Hepatocyte (in vitro differentiated cells): Measurements from ENCODE around the gene RNF20. TPM values are rescaled to one million over a fixed set of nuclear protein-coding genes. Genes with fewer than 3 reads are reported as not detected.

ENCODE experiments used
- DNase-seq: peaks from one replicate; pipeline ENCODE4 v3.0.0-alpha.2; 2016; ENCODE audit warnings: low spot score
- H2AFZ ChIP-seq: fragments of 200-600 bp; sonication (generic); 2 replicates; pipeline ENCODE4 v1.6.0; 2016; ENCODE audit warnings: antibody characterized with exemption, mild to moderate bottlenecking
- H3K27ac ChIP-seq: fragments of 200-600 bp; sonication (generic); 2 replicates; pipeline ENCODE4 v1.5.1; 2016; ENCODE audit warnings: mild to moderate bottlenecking
- H3K27me3 ChIP-seq: fragments of 200-600 bp; sonication (generic); 2 replicates; pipeline ENCODE4 v1.6.1; 2016
- H3K36me3 ChIP-seq: fragments of 200-600 bp; sonication (generic); replicated peaks from 2 replicates; pipeline ENCODE4 v1.5.1; 2016; ENCODE audit warnings: low read depth; ENCODE audit not compliant: insufficient read depth
- H3K4me1 ChIP-seq: fragments of 200-600 bp; sonication (generic); 2 replicates; pipeline ENCODE4 v1.5.1; 2016; ENCODE audit warnings: mild to moderate bottlenecking, moderate library complexity; ENCODE audit not compliant: insufficient read depth
- H3K4me2 ChIP-seq: fragments of 200-600 bp; sonication (generic); 2 replicates; pipeline ENCODE4 v1.6.0; 2016
- H3K4me3 ChIP-seq: fragments of 200-600 bp; sonication (generic); 2 replicates; pipeline ENCODE4 v1.5.1; 2016; ENCODE audit warnings: mild to moderate bottlenecking
- H3K79me2 ChIP-seq: fragments of 200-600 bp; sonication (generic); 2 replicates; pipeline ENCODE4 v1.6.0; 2017; ENCODE audit warnings: mild to moderate bottlenecking
- H3K9me2 ChIP-seq: fragments of 200-600 bp; sonication (generic); replicated peaks from 2 replicates; pipeline ENCODE4 v1.6.0; 2017; ENCODE audit warnings: mild to moderate bottlenecking; ENCODE audit not compliant: insufficient read depth
- H3K9me3 ChIP-seq: fragments of 200-600 bp; sonication (generic); 2 replicates; pipeline ENCODE4 v1.5.1; 2016; ENCODE audit warnings: low read depth, mild to moderate bottlenecking
- H4K20me1 ChIP-seq: fragments of 200-600 bp; sonication (generic); 2 replicates; pipeline ENCODE4 v1.6.0; 2016; ENCODE audit warnings: mild to moderate bottlenecking; ENCODE audit not compliant: insufficient read depth, poor library complexity, severe bottlenecking
- CTCF ChIP-seq: fragments of 200-600 bp; sonication (generic); IDR thresholded peaks from 2 replicates; pipeline ENCODE4 v1.5.1; 2016; ENCODE audit warnings: antibody characterized with exemption, mild to moderate bottlenecking; ENCODE audit not compliant: poor library complexity
- EZH2 ChIP-seq: fragments of 200-600 bp; sonication (generic); IDR thresholded peaks from 2 replicates; pipeline ENCODE4 v1.6.1; 2016; ENCODE audit warnings: antibody characterized with exemption, mild to moderate bottlenecking, borderline replicate concordance
- EZH2phosphoT487 ChIP-seq: fragments of 200-600 bp; sonication (generic); IDR thresholded peaks from one replicate; pipeline ENCODE4 v1.6.1; 2018; ENCODE audit warnings: antibody characterized with exemption, mild to moderate bottlenecking, low read depth, moderate library complexity; ENCODE audit not compliant: unreplicated experiment, severe bottlenecking
- WGBS: methylation state at CpG from one replicate; pipeline ENCODE4 v1.1.6; 2016; ENCODE audit warnings: low lambda C conversion rate; ENCODE audit errors: missing lambda C conversion rate; 5-methylcytosine and 5-hydroxymethylcytosine counted together
- polyA plus RNA-seq: library from polyadenylated mRNA; unstranded; fragments of >200 nt; fragmentation: Nextera tagmentation; extraction: Ambion mirVana; gene quantifications from 2 replicates; pipeline ENCODE4 v1.2.1, GENCODE V29; 2016
- total RNA-seq: library from RNA; depleted of rRNA; stranded (reverse); fragments of >200 nt; gene quantifications from 2 replicates; pipeline ENCODE4 v1.2.3, GENCODE V29; 2014

Gene RNF20
- total and polyA plus RNA-seq, 2 experiments from 2014 or later: 19.0 to 21.7 TPM

- H3K27ac ChIP-seq: peak overlapping the region; percentile 54
These were observed 46.8 kb upstream of the RNF20 start for GRCh38 chr9:101486693-101487442.

DNA sequence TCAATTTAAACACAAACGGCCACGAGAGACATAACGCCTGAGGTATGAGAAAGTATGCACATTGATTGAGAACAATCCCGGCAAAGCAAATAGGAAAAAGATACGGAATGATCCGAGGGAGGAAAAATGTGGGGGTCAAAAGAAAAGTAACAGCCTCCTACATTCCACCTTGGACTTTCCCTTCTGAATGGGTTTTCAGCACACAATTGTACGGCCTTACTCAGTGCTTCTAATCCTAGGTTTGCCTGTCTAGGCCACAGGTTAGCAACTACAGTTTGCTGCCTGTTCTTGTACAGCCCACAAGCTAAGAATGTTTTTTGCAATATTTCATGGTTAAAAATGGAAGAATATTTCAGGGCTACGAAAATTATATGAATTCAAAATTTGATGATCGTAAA lies 46.2 kb upstream of the RNF20 start:
- DNase-seq: no peak
- Histone ChIP-seq H3K9me3 (no peaks in the 10 kb centered on the region), H3K9me2 (no peaks in the 10 kb centered on the region), H3K4me2 (peak overlapping the region; percentile 94), H3K79me2 (peaks cover 7% of the 10 kb centered on the region), H3K4me1 (no peaks in the 10 kb centered on the region), H2AFZ (peak overlapping the region; percentile 69), H3K4me3 (peak overlapping the region; percentile 35), H3K27ac (peak overlapping the region; percentile 54), H4K20me1 (no peaks in the 10 kb centered on the region), H3K36me3 (no peaks in the 10 kb centered on the region), H3K27me3 (peaks cover 23% of the 10 kb centered on the region)
- no peak for TF ChIP-seq EZH2
- no peak for TF ChIP-seq EZH2phosphoT487
- no peak for TF ChIP-seq CTCF
- WGBS: 63% methylated on average over 9 of the region's 9 CpGs

More at GRCh38 chr9:101486693-101487442, 46.8 kb upstream of the RNF20 start:
- Histone ChIP-seq H3K4me1 (no peaks in the 10 kb centered on the region), H3K4me3 (peak overlapping the region; percentile 35), H2AFZ (peak overlapping the region; percentile 69), H3K36me3 (no peaks in the 10 kb centered on the region), H4K20me1 (no peaks in the 10 kb centered on the region), H3K9me2 (no peaks in the 10 kb centered on the region), H3K27me3 (peaks cover 23% of the 10 kb centered on the region), H3K4me2 (peak overlapping the region; percentile 94), H3K79me2 (peaks cover 7% of the 10 kb centered on the region), H3K9me3 (no peaks in the 10 kb centered on the region)
- WGBS: 1% methylated on average over 48 of the region's 53 CpGs
- peak; percentile 75 for DNase-seq
- TF ChIP-seq EZH2phosphoT487 (no peak), EZH2 (no peak), CTCF (peak; percentile 28)

DNA sequence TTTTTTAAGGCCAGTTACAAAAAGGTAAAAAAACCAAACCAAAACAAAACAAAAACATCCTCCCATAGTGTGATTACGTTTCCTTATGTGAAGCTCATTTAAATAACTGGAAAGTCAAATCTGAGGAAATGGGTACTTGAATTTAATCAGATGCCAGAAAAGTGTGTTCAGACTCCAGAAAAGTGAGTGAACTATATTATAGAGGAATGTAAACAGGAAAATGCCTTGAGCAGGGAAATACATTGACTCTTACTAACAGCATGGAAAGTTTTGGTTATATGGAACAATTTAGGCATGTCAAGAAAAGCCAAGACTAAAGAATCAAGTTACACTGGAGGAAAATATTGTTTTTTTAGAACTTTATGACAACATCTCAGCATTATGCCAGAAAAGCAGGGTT lies 37.8 kb upstream of the RNF20 start:
- 50% methylated on average over 1 of the region's 1 CpG for WGBS
- H2AFZ ChIP-seq: no peak overlapping the region
- H3K9me3 ChIP-seq: no peaks in the 10 kb centered on the region
- no peaks in the 10 kb centered on the region for H3K36me3 ChIP-seq
- no peaks in the 10 kb centered on the region for H3K79me2 ChIP-seq
- no peaks in the 10 kb centered on the region for H3K27me3 ChIP-seq
- DNase-seq: no peak
- no peak overlapping the region for H3K27ac ChIP-seq
- TF ChIP-seq EZH2phosphoT487 (no peak), EZH2 (no peak), CTCF (no peak)
- H4K20me1 ChIP-seq: no peaks in the 10 kb centered on the region
- no peak overlapping the region for H3K4me3 ChIP-seq
- no peak overlapping the region for H3K4me2 ChIP-seq
- H3K9me2 ChIP-seq: no peaks in the 10 kb centered on the region
- H3K4me1 ChIP-seq: no peaks in the 10 kb centered on the region
